ENCODE results near the gene ZNF831.

Gene ZNF831

GRCh38 chr20:59145924-59146779 lies 17.5 kb upstream of the ZNF831 start:
- Histone ChIP-seq H3K27me3 (replicated peaks; ENCODE audit: insufficient read depth, low read length) (peaks cover 95% of the 10 kb centered on the region), H2AFZ (ENCODE audit: low read length) (no peak overlapping the region), H3K9me3 (replicated peaks; ENCODE audit: insufficient read depth, low read length) (no peaks in the 10 kb centered on the region), H3K27ac (ENCODE audit: low read length) (no peak overlapping the region), H3K9me2 (replicated peaks; ENCODE audit: insufficient read depth, low read length) (no peaks in the 10 kb centered on the region), H3K9ac (ENCODE audit: low read length) (no peak overlapping the region), H3F3A (ENCODE audit: insufficient read depth, low read length) (no peaks in the 10 kb centered on the region), H4K20me1 (ENCODE audit: insufficient read depth, low read length) (no peaks in the 10 kb centered on the region), H3K4me1 (ENCODE audit: low read length) (no peaks in the 10 kb centered on the region), H3K79me2 (ENCODE audit: low read length) (no peaks in the 10 kb centered on the region), H3K4me2 (ENCODE audit: low read depth, low read length) (no peak overlapping the region), H3K4me3 (ENCODE audit: low read length) (no peak overlapping the region), H3K36me3 (replicated peaks; ENCODE audit: insufficient read depth, low read length) (no peaks in the 10 kb centered on the region)
- DNase-seq, result no peak
- TF ChIP-seq CTCF (IDR thresholded peaks at IDR 0.05; ENCODE audit: low read length) (no peak), EZH2 (optimal IDR thresholded peaks at IDR 0.05; ENCODE audit: low read depth, low read length) (no peak), EZH2phosphoT487 (IDR thresholded peaks at IDR 0.05; ENCODE audit: low read length) (no peak)

- Histone ChIP-seq H4K20me1 (ENCODE audit: insufficient read depth, low read length) (no peaks in the 10 kb centered on the region), H3K4me2 (ENCODE audit: low read depth, low read length) (no peak overlapping the region), H3K36me3 (replicated peaks; ENCODE audit: insufficient read depth, low read length) (no peaks in the 10 kb centered on the region), H3F3A (ENCODE audit: insufficient read depth, low read length) (no peaks in the 10 kb centered on the region), H3K27me3 (replicated peaks; ENCODE audit: insufficient read depth, low read length) (peaks cover 95% of the 10 kb centered on the region), H3K9me3 (replicated peaks; ENCODE audit: insufficient read depth, low read length) (no peaks in the 10 kb centered on the region), H3K9ac (ENCODE audit: low read length) (no peak overlapping the region), H3K4me1 (ENCODE audit: low read length) (no peaks in the 10 kb centered on the region), H3K9me2 (replicated peaks; ENCODE audit: insufficient read depth, low read length) (no peaks in the 10 kb centered on the region), H2AFZ (ENCODE audit: low read length) (no peak overlapping the region), H3K27ac (ENCODE audit: low read length) (no peak overlapping the region), H3K79me2 (ENCODE audit: low read length) (no peaks in the 10 kb centered on the region), H3K4me3 (ENCODE audit: low read length) (no peak overlapping the region)
- no peak for DNase-seq
- no peak for TF ChIP-seq EZH2 (optimal IDR thresholded peaks at IDR 0.05; ENCODE audit: low read depth, low read length)
- TF ChIP-seq CTCF (IDR thresholded peaks at IDR 0.05; ENCODE audit: low read length), result no peak
- TF ChIP-seq EZH2phosphoT487 (IDR thresholded peaks at IDR 0.05; ENCODE audit: low read length), result no peak
Observed at GRCh38 chr20:59146780-59147565, 16.6 kb upstream of the ZNF831 start.

GRCh38 chr20:59147586-59147985 lies 16.0 kb upstream of the ZNF831 start:
- Histone ChIP-seq H3K4me3 (ENCODE audit: low read length) (no peak overlapping the region), H3K9ac (ENCODE audit: low read length) (no peak overlapping the region)

More at GRCh38 chr20:59147586-59147985, 16.0 kb upstream of the ZNF831 start:
- Histone ChIP-seq H3K9me3 (replicated peaks; ENCODE audit: insufficient read depth, low read length) (no peaks in the 10 kb centered on the region), H3K79me2 (ENCODE audit: low read length) (no peaks in the 10 kb centered on the region), H3K27me3 (replicated peaks; ENCODE audit: insufficient read depth, low read length) (peaks cover 95% of the 10 kb centered on the region), H3K36me3 (replicated peaks; ENCODE audit: insufficient read depth, low read length) (no peaks in the 10 kb centered on the region), H3K9me2 (replicated peaks; ENCODE audit: insufficient read depth, low read length) (no peaks in the 10 kb centered on the region), H2AFZ (ENCODE audit: low read length) (no peak overlapping the region), H3K4me2 (ENCODE audit: low read depth, low read length) (no peak overlapping the region), H3K27ac (ENCODE audit: low read length) (no peak overlapping the region), H3K4me1 (ENCODE audit: low read length) (no peaks in the 10 kb centered on the region), H3F3A (ENCODE audit: insufficient read depth, low read length) (no peaks in the 10 kb centered on the region), H4K20me1 (ENCODE audit: insufficient read depth, low read length) (no peaks in the 10 kb centered on the region)
- no peak for TF ChIP-seq CTCF (IDR thresholded peaks at IDR 0.05; ENCODE audit: low read length)
- DNase-seq, result no peak
